Prostate gland (tissue), 2 donors: Measurements from ENCODE around the gene TRAF1.

Source experiments
- POLR2A ChIP-seq: fragments of 450-650 bp; IDR thresholded peaks from one replicate; pipeline ENCODE4 v1.6.1; 2016; ENCODE audit warnings: antibody characterized with exemption, mild to moderate bottlenecking
- POLR2AphosphoS5 ChIP-seq: sonication (generic); formaldehyde crosslinking; IDR thresholded peaks from one replicate; pipeline ENCODE4 v1.6.1; 2017; ENCODE audit warnings: antibody characterized with exemption
- TF ChIP-seq, protein P1 (sequence below), 4 experiments: fragments of 200-600 bp in 2 of 4; fragments of 450-650 bp in 2 of 4; sonication (generic) in 2 of 4; IDR thresholded peaks; 1 replicate in 3 of 4; 2 replicates in 1 of 4; pipeline ENCODE4 v1.5.1; 2016 to 2019; ENCODE audit warnings: antibody characterized with exemption in 4 of 4, mild to moderate bottlenecking in 2 of 4, moderate library complexity in 2 of 4

DNA sequence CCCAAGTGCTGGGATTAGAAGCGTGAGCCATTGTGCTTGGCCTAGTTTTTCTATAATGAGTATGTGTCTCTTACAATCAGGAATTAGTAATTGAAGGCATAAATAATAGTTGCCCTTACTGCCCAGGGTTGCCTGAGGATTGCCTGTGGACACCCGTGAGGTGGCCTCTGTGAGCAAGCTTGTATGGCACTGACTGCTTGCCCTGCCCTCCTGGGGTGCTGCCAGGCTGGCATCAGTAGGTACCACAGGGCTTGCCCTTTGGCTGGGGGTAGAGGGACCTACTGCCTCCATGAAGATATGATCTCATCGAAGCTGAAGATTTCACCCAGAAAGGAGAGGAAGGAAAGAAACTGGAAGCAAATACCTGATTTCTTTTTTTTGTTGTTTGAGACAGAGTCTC lies 25.8 kb downstream of the TRAF1 start:
- TF ChIP-seq, protein P1, sequence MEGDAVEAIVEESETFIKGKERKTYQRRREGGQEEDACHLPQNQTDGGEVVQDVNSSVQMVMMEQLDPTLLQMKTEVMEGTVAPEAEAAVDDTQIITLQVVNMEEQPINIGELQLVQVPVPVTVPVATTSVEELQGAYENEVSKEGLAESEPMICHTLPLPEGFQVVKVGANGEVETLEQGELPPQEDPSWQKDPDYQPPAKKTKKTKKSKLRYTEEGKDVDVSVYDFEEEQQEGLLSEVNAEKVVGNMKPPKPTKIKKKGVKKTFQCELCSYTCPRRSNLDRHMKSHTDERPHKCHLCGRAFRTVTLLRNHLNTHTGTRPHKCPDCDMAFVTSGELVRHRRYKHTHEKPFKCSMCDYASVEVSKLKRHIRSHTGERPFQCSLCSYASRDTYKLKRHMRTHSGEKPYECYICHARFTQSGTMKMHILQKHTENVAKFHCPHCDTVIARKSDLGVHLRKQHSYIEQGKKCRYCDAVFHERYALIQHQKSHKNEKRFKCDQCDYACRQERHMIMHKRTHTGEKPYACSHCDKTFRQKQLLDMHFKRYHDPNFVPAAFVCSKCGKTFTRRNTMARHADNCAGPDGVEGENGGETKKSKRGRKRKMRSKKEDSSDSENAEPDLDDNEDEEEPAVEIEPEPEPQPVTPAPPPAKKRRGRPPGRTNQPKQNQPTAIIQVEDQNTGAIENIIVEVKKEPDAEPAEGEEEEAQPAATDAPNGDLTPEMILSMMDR (IDR thresholded peaks at IDR 0.05), result no peak
- TF ChIP-seq POLR2A (no peak), POLR2AphosphoS5 (no peak)
